ENCODE data around the gene TFAP2E.

The TFAP2E gene

DNA sequence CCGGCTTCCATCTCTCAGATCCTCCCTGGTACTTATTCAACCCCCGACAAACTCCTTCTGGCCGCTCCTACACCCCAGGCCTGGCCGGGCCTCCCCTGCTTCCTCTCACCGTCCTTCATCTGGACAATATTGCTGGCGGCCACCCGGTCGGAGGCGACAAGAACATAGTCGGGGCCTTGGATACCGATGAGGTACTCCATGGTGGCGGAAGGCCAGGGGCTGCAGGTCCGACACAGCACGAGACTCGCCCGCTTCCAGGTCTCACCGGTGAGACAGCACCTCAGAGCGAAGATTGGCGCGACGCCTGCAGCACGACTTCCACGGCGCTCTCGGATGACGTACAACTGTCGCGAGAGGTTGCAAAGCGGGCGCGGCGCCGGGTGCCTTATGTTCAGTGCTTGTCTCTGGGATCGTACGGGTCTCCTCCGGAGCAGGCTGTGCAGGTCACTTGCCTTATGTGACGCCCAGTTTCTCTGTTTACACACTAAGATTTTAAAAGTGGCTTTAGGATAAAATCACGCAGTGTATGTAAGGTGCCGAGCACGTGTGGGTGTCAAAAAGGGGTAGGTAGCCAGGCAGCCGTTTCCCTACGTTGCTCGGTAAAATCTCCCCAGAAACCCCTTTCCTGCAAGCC is 68.2 kb downstream of the TFAP2E start, which contains the start of gene PSMB2:
TSS of gene PSMB2 (minus strand) at position 294 of the 634 bp plus-strand sequence. CDS start at position 200, 94 bp downstream.
- peak; percentile 94 to 97 for DNase-seq (ENCODE audit: low read depth in 1 of 2, low spot score in 1 of 2)

DNA sequence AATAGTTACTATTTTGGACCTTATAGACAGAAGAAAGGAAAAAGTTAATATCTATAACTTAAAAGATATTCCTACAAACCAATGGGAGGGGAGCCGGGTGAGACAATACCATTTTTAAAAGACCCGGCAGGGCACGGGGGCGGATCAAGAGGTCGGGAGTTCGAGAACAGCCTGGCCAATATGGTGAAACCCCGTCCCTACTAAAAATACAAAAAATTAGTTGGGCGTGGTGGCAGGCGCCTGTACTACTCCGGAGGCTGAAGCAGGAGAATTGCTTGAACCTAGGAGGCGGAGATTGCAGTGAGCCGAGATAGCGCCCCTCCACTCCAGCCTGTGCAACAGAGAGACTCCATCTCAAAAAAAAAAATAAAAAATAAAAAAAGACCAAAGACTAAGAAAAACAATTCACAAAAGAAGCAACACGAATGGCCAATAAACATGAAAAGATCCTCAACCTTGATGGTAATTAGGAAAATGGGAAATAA is 69.4 kb downstream of the TFAP2E start:
- DNase-seq (ENCODE audit: low read depth in 1 of 2, low spot score in 1 of 2): no peak

DNA sequence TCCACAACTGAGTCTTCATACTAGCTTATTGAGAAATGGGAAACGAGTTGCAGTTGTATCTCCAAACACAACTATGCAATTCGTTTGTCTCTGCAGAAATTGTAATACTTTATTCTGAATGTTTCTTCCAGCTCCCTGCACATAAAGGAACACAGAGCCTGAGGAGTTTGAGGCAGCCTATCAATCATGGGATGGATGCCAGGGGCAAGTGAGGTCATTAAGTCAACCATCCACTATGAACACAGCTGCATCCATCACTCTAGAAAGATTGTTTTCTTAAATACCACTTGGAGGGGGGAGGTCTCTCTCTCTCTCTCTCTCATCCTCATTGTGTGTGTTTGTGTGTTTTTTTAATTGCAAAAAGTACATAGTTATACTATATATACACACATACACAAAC is 71.1 kb downstream of the TFAP2E start:
- DNase-seq (ENCODE audit: low read depth in 1 of 2, low spot score in 1 of 2): no peak

Data from activated T-helper 1 cell treated with anti-CD3 and anti-CD28 coated beads, Interleukin-2, amount 50 U/mL, for 16 hours (primary cell).